PC-3 (cell line): Measurements from ENCODE around the gene FOXQ1.

Source experiments
- EZH2 ChIP-seq: fragments of 300-600 bp; sonication (generic); IDR thresholded peaks from one replicate; pipeline ENCODE4 v1.6.1; 2017; ENCODE audit warnings: antibody characterized with exemption, mild to moderate bottlenecking, low read length; ENCODE audit not compliant: unreplicated experiment
- TF ChIP-seq, protein P1 (sequence below): fragments of 300-600 bp; sonication (generic); conservative IDR thresholded peaks from 2 replicates; pipeline ENCODE4 v1.5.1; 2017; ENCODE audit warnings: antibody characterized with exemption, low read depth, mild to moderate bottlenecking, low read length

DNA sequence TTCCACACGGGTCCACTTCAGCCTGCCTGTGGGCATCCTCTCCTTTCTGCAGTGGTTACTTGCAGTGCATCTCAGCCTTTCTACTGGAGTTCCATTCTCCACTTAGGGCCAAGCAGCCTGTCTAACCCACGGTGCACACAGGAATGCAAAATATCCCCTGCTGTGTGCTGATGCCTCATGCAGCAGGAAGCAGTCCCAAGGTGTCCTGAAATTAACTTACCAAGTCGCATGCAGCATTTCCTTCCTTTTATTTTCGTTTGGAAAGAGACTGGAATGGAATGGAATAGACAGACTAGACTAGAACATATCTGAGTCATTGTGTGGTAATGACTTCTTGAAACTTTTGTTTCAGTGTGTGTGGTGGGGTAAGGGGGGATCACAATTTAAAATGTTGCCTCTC lies 25.9 kb upstream of the FOXQ1 start:
- TF ChIP-seq, protein P1, sequence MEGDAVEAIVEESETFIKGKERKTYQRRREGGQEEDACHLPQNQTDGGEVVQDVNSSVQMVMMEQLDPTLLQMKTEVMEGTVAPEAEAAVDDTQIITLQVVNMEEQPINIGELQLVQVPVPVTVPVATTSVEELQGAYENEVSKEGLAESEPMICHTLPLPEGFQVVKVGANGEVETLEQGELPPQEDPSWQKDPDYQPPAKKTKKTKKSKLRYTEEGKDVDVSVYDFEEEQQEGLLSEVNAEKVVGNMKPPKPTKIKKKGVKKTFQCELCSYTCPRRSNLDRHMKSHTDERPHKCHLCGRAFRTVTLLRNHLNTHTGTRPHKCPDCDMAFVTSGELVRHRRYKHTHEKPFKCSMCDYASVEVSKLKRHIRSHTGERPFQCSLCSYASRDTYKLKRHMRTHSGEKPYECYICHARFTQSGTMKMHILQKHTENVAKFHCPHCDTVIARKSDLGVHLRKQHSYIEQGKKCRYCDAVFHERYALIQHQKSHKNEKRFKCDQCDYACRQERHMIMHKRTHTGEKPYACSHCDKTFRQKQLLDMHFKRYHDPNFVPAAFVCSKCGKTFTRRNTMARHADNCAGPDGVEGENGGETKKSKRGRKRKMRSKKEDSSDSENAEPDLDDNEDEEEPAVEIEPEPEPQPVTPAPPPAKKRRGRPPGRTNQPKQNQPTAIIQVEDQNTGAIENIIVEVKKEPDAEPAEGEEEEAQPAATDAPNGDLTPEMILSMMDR: no peak
- TF ChIP-seq EZH2: no peak
